Adrenal gland (tissue), 5 donors: ENCODE data around the gene ZNF618.

ENCODE experiments used
- CTCF ChIP-seq, 6 experiments: fragments of 450-650 bp in 4 of 6; fragments of 200-600 bp in 2 of 6; sonication (generic) in 1 of 6; IDR thresholded peaks; 1 replicate in 5 of 6; 2 replicates in 1 of 6; pipeline versions ENCODE4 v1.5.1 to v1.8.0; 2016 to 2021; ENCODE audit warnings: antibody characterized with exemption in 6 of 6, mild to moderate bottlenecking in 2 of 6, moderate library complexity in 1 of 6
- POLR2A ChIP-seq, 2 donors: fragments of 450-650 bp; IDR thresholded peaks; one replicate each; pipeline ENCODE4 v1.6.1; 2017; ENCODE audit warnings: antibody characterized with exemption in 2 of 2, mild to moderate bottlenecking in 2 of 2, moderate library complexity in 1 of 2
- donor health status: DM: no; HTN: no; CAD: no.

- no peak for TF ChIP-seq CTCF (IDR thresholded peaks at IDR 0.05)
- peak in 1 of 2 donors; percentile 55 for TF ChIP-seq POLR2A (IDR thresholded peaks at IDR 0.05)
Observed at GRCh38 chr9:113992276-113992951, 116.3 kb downstream of the ZNF618 start.
